HUES64 (cell line): ENCODE data around the gene ARHGAP6.

Experiments
- H3K27ac ChIP-seq: 2 replicates; pipeline ENCODE4 v1.7.0; 2013; ENCODE audit warnings: low read depth, low read length, inconsistent platforms
- H3K27me3 ChIP-seq: 2 replicates; pipeline ENCODE4 v1.6.1; 2013; ENCODE audit warnings: mild to moderate bottlenecking, low read length; ENCODE audit not compliant: insufficient read depth
- H3K36me3 ChIP-seq: 2 replicates; pipeline ENCODE4 v1.6.1; 2013; ENCODE audit warnings: mild to moderate bottlenecking, low read length; ENCODE audit not compliant: insufficient read depth
- H3K4me1 ChIP-seq: 2 replicates; pipeline ENCODE4 v1.6.1; 2013; ENCODE audit warnings: mild to moderate bottlenecking, low read length, moderate library complexity; ENCODE audit not compliant: insufficient read depth
- H3K4me3 ChIP-seq: 2 replicates; pipeline ENCODE4 v1.5.1; 2013; ENCODE audit warnings: mild to moderate bottlenecking, low read length, moderate library complexity
- H3K9ac ChIP-seq: 2 replicates; pipeline ENCODE4 v1.6.1; 2013; ENCODE audit warnings: mild to moderate bottlenecking, low read depth, low read length
- H3K9me3 ChIP-seq: 2 replicates; pipeline ENCODE4 v1.6.1; 2013; ENCODE audit warnings: low read depth, low read length; ENCODE audit not compliant: insufficient read depth
- WGBS: fragments of 150-250, 120-280 bp; methylation state at CpG from one replicate; pipeline ENCODE4 v1.1.7; 2013; ENCODE audit warnings: missing lambda C conversion rate; 5-methylcytosine and 5-hydroxymethylcytosine counted together

The ARHGAP6 gene

GRCh38 chrX:11382930-11383329 is 282.8 kb downstream of the ARHGAP6 start:
- WGBS: 97% methylated on average over 4 of the region's 4 CpGs

GRCh38 chrX:11381464-11381863 is 284.3 kb downstream of the ARHGAP6 start:
- H3K27ac ChIP-seq: no peak overlapping the region
- no peaks in the 10 kb centered on the region for H3K27me3 ChIP-seq
- H3K9me3 ChIP-seq: no peaks in the 10 kb centered on the region
- H3K36me3 ChIP-seq: no peaks in the 10 kb centered on the region
- 28% methylated on average over 5 of the region's 6 CpGs for WGBS
- no peaks in the 10 kb centered on the region for H3K4me1 ChIP-seq
- H3K4me3 ChIP-seq: no peak overlapping the region
- H3K9ac ChIP-seq: no peak overlapping the region

More at GRCh38 chrX:11382930-11383329, 282.8 kb downstream of the ARHGAP6 start:
- no peaks in the 10 kb centered on the region for H3K27me3 ChIP-seq
- no peak overlapping the region for H3K9ac ChIP-seq
- H3K4me3 ChIP-seq: no peak overlapping the region
- no peaks in the 10 kb centered on the region for H3K9me3 ChIP-seq
- H3K27ac ChIP-seq: no peak overlapping the region
- H3K4me1 ChIP-seq: no peaks in the 10 kb centered on the region
- no peaks in the 10 kb centered on the region for H3K36me3 ChIP-seq

DNA sequence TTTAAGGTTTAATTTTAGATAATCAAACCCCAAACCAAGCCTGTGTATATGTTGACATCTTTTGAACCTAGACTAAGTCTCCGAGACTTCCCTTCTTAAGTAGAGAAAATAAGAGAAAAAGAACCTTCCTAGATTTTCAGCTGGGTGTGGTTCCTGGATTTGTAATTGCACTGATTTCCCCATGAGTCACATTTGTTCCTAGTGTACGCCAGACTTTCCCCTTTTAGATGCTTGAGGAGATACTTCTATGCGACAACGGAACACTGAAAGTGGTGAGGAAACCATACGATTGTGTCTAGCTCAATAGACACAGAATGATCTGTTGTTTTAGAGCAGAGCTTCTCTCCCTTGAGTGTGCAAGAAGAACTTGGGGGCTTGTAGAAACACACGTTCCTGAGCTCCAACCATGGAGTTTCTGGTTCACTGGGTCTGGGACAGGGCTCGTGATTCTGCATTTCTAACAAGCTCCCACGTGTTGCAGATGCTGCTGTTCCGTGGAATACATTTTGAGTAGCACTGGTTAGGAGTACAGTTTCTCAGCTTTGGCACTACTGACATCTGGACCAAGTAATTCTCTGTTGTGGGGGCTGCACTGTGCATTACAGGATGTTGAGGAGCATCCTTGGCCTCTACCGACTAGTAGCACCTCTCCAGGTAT is 285.4 kb downstream of the ARHGAP6 start:
- Histone ChIP-seq H3K9me3 (no peaks in the 10 kb centered on the region), H3K27ac (no peak overlapping the region), H3K4me1 (0 out of 2 replicates have a peak, but pooled peaks cover 1% of the 10 kb centered on the region), H3K9ac (no peak overlapping the region), H3K36me3 (no peaks in the 10 kb centered on the region), H3K4me3 (no peak overlapping the region), H3K27me3 (no peaks in the 10 kb centered on the region)
- 96% methylated on average over 9 of the region's 10 CpGs for WGBS

DNA sequence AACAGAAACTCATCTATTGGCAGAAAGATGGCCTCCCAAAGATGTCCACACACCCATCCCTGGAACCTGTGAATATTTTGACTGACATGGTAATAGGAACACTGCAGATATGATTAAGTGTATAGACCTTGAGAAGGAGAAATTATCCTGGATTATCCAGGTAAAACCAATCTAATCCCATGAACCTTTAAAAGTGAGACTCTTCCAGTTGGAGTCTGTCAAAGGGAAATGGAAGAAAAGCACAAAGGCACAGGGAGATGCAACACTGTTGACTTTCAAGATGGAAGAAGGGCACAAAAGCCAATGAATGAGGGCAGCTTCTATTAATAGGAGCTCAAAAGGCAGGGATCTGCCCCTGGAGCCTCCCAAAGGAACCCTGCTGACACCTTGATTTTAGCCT is 289.6 kb downstream of the ARHGAP6 start:
- H3K4me1 ChIP-seq: peaks cover 5% of the 10 kb centered on the region; the same call in 1 of the 2 replicates
- H3K27me3 ChIP-seq: no peaks in the 10 kb centered on the region
- no peaks in the 10 kb centered on the region for H3K36me3 ChIP-seq
- no peak overlapping the region for H3K9ac ChIP-seq
- no peak overlapping the region for H3K4me3 ChIP-seq
- H3K9me3 ChIP-seq: no peaks in the 10 kb centered on the region
- no peak overlapping the region for H3K27ac ChIP-seq

- Histone ChIP-seq H3K36me3 (no peaks in the 10 kb centered on the region), H3K27ac (no peak overlapping the region), H3K27me3 (no peaks in the 10 kb centered on the region), H3K4me3 (no peak overlapping the region), H3K9me3 (no peaks in the 10 kb centered on the region), H3K4me1 (peaks cover 5% of the 10 kb centered on the region; the same call in 1 of the 2 replicates), H3K9ac (no peak overlapping the region)
- 100% methylated on average over 1 of the region's 1 CpG for WGBS
These were observed 290.1 kb downstream of the ARHGAP6 start for GRCh38 chrX:11375614-11376119.

DNA sequence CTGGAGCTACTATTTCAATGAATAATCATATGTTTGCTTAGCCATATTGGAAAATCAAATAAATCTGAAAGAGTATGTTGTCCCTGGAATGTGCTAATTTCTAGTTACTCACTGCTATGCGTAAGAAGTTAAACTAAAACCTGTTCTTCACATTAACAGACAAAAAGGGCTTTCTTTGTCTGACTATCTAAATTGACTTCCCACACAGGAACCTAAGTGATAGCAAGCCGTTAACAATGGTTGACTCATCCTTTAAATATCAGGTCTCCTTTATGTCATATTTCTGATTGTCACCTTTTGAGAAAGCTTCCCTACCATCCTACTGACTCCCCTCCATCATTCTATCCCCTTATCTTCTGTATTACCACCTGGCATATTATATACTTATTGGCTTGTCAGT is 291.1 kb downstream of the ARHGAP6 start:
- H3K4me1 ChIP-seq: peaks cover 5% of the 10 kb centered on the region; the same call in 1 of the 2 replicates
- H3K27ac ChIP-seq: no peak overlapping the region
- no peak overlapping the region for H3K4me3 ChIP-seq
- H3K27me3 ChIP-seq: no peaks in the 10 kb centered on the region
- 76% methylated on average over 2 of the region's 2 CpGs for WGBS
- H3K9ac ChIP-seq: no peak overlapping the region
- no peaks in the 10 kb centered on the region for H3K36me3 ChIP-seq
- no peaks in the 10 kb centered on the region for H3K9me3 ChIP-seq

GRCh38 chrX:11371106-11371505 is 294.6 kb downstream of the ARHGAP6 start:
- no peaks in the 10 kb centered on the region for H3K36me3 ChIP-seq
- H3K9me3 ChIP-seq: no peaks in the 10 kb centered on the region
- H3K4me3 ChIP-seq: no peak overlapping the region
- no peak overlapping the region for H3K9ac ChIP-seq
- H3K27me3 ChIP-seq: no peaks in the 10 kb centered on the region
- peaks cover 5% of the 10 kb centered on the region; the same call in 1 of the 2 replicates for H3K4me1 ChIP-seq
- H3K27ac ChIP-seq: no peak overlapping the region

- no peaks in the 10 kb centered on the region for H3K36me3 ChIP-seq
- H3K9me3 ChIP-seq: no peaks in the 10 kb centered on the region
- H3K27me3 ChIP-seq: no peaks in the 10 kb centered on the region
- H3K27ac ChIP-seq: no peak overlapping the region
- no peak overlapping the region for H3K4me3 ChIP-seq
- H3K9ac ChIP-seq: no peak overlapping the region
- WGBS: 92% methylated on average over 7 of the region's 7 CpGs
- H3K4me1 ChIP-seq: no peaks in the 10 kb centered on the region
These were observed 297.9 kb downstream of the ARHGAP6 start for GRCh38 chrX:11367609-11368430.

DNA sequence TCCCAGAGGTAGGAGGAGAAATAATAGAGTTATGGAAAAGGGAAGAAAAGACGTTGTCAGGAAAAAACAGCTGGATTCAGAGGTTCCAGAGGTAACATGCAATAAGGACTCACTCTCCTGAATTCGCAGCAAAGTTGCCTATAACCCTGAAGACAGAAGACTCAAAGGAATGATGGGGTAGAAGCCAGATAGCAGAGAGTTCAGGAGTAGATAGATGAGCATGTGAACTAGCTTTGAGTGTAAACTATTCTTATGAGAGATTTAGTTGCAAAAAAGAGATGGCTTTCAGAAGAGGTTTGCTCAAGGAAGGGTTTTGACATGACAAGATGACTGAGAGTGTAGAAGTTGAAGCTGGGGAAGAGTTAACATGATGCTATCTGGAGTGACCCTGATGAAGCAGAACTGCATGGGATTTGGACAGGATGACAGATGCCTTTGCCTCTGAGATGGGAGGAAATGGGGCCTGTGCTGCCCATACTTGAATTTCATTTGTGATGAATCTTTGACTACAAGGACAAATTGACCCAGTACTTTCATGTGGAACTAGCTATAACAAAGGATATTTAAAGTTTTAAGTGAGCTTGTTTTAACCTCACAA is 298.6 kb downstream of the ARHGAP6 start:
- 93% methylated on average over 2 of the region's 2 CpGs for whole genome bisulfite sequencing
- Histone ChIP-seq H3K9ac (no peak overlapping the region), H3K4me3 (no peak overlapping the region), H3K9me3 (no peaks in the 10 kb centered on the region), H3K36me3 (no peaks in the 10 kb centered on the region), H3K4me1 (no peaks in the 10 kb centered on the region), H3K27ac (no peak overlapping the region), H3K27me3 (no peaks in the 10 kb centered on the region)

GRCh38 chrX:11365426-11365825 is 300.3 kb downstream of the ARHGAP6 start:
- H3K27me3 ChIP-seq: no peaks in the 10 kb centered on the region
- no peaks in the 10 kb centered on the region for H3K36me3 ChIP-seq
- no peak overlapping the region for H3K4me3 ChIP-seq
- WGBS: no CpG with 5 or more reads among the region's 3 CpGs
- H3K4me1 ChIP-seq: no peaks in the 10 kb centered on the region
- no peak overlapping the region for H3K9ac ChIP-seq
- no peak overlapping the region for H3K27ac ChIP-seq
- H3K9me3 ChIP-seq: no peaks in the 10 kb centered on the region

- Histone ChIP-seq H3K9me3 (no peaks in the 10 kb centered on the region), H3K4me3 (no peak overlapping the region), H3K4me1 (no peaks in the 10 kb centered on the region), H3K9ac (no peak overlapping the region), H3K27ac (no peak overlapping the region), H3K27me3 (no peaks in the 10 kb centered on the region), H3K36me3 (no peaks in the 10 kb centered on the region)
- WGBS: 76% methylated on average over 2 of the region's 3 CpGs
These were observed 300.9 kb downstream of the ARHGAP6 start for GRCh38 chrX:11364835-11365234.
